HG03064 (cell line): Measurements from ENCODE around the gene GUF1.
"Not testable (repeated sequence)": the region's sequence is repeated elsewhere in the genome, so short reads cannot be mapped to it uniquely, and the experiment has no call there.

Source experiments
- ATAC-seq: cut with Tn5 transposase; IDR thresholded peaks from one replicate; pipeline ENCODE4 v1.9.1; 2021; ENCODE audit warnings: low read depth; ENCODE audit not compliant: unreplicated experiment

The GUF1 gene

GRCh38 chr4:44701037-44701436 is 22.8 kb downstream of the GUF1 start:
- no peak for ATAC-seq

GRCh38 chr4:44704673-44705072 is 26.5 kb downstream of the GUF1 start:
- ATAC-seq, result no peak

GRCh38 chr4:44713125-44713524 is 34.9 kb downstream of the GUF1 start:
- ATAC-seq, result no peak

GRCh38 chr4:44716597-44716996 is 38.4 kb downstream of the GUF1 start:
- no peak for ATAC-seq

- no peak for ATAC-seq
Measured at GRCh38 chr4:44720371-44720770, 42.2 kb downstream of the GUF1 start.

GRCh38 chr4:44722001-44722400 is 43.8 kb downstream of the GUF1 start:
- ATAC-seq, result no peak

GRCh38 chr4:44725166-44725565 is 46.9 kb downstream of the GUF1 start:
- ATAC-seq, result no peak

- no peak for ATAC-seq
Measured at GRCh38 chr4:44725726-44726037, 47.5 kb downstream of the GUF1 start.

- peak; percentile 90 for ATAC-seq
Measured at GRCh38 chr4:44726038-44726871, 48.0 kb downstream of the GUF1 start, which contains the start of gene GNPDA2. TSS of gene GNPDA2 (minus strand) at chr4:44726556. CDS start at chr4:44722207, 4,349 bp downstream.

- no peak for ATAC-seq
Measured at GRCh38 chr4:44727471-44727870, 49.3 kb downstream of the GUF1 start.

- ATAC-seq, result not testable (repeated sequence)
Measured at GRCh38 chr4:44728694-44729093, 50.5 kb downstream of the GUF1 start.

- ATAC-seq, result no peak
Measured at GRCh38 chr4:44736900-44737299, 58.7 kb downstream of the GUF1 start.

- ATAC-seq, result no peak
Measured at GRCh38 chr4:44738615-44739014, 60.4 kb downstream of the GUF1 start.

GRCh38 chr4:44740201-44740600 is 62.0 kb downstream of the GUF1 start:
- no peak for ATAC-seq
